Esophagus muscularis mucosa (tissue), 3 donors: ENCODE results near the gene NCMAP.

Experiments used
- POLR2A ChIP-seq: fragments of 450-650 bp; IDR thresholded peaks from one replicate; pipeline ENCODE4 v1.6.1; 2017; ENCODE audit warnings: antibody characterized with exemption, moderate library complexity, mild to moderate bottlenecking, low read depth
- POLR2AphosphoS5 ChIP-seq, 2 donors: sonication (generic); formaldehyde crosslinking; IDR thresholded peaks; one replicate each; pipeline ENCODE4 v1.6.1; 2017; ENCODE audit warnings: antibody characterized with exemption in 2 of 2
- TF ChIP-seq, protein P1 (sequence below), 3 experiments: fragments of 200-600 bp in 2 of 3; fragments of 450-650 bp in 1 of 3; sonication (generic) in 2 of 3; IDR thresholded peaks; one replicate each; pipeline ENCODE4 v1.5.1; 2017 to 2019; ENCODE audit warnings: antibody characterized with exemption in 3 of 3, mild to moderate bottlenecking in 2 of 3, moderate library complexity in 1 of 3

DNA sequence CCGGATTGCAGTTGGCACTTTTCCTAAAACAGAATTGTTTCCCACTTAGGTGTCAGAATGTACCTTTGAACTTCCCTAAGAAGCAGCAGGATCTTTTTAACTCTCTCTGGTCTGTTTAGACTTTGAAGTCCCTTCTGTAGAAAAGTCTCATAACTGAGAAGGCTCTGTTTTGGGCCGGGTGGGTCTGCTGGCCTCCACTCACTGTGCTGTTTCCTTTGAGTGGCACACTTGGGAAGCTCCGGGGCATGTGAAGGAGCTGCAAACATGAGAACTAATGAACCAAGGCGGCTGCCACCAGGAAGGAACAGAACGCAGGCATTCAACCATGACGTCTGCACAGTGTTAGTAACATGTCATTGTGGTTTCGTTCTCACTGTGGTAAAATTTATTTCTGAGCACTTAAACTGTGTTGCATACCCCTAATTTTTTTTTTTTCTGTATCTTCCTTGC lies 19.5 kb upstream of the NCMAP start:
- TF ChIP-seq POLR2A (no peak), POLR2AphosphoS5 (IDR thresholded peaks at IDR 0.05) (no peak)
- TF ChIP-seq, protein P1, sequence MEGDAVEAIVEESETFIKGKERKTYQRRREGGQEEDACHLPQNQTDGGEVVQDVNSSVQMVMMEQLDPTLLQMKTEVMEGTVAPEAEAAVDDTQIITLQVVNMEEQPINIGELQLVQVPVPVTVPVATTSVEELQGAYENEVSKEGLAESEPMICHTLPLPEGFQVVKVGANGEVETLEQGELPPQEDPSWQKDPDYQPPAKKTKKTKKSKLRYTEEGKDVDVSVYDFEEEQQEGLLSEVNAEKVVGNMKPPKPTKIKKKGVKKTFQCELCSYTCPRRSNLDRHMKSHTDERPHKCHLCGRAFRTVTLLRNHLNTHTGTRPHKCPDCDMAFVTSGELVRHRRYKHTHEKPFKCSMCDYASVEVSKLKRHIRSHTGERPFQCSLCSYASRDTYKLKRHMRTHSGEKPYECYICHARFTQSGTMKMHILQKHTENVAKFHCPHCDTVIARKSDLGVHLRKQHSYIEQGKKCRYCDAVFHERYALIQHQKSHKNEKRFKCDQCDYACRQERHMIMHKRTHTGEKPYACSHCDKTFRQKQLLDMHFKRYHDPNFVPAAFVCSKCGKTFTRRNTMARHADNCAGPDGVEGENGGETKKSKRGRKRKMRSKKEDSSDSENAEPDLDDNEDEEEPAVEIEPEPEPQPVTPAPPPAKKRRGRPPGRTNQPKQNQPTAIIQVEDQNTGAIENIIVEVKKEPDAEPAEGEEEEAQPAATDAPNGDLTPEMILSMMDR (IDR thresholded peaks at IDR 0.05), result no peak
